WTC11 (cell line): ENCODE results near the gene PPP1R37. TPM values are rescaled to one million over a fixed set of nuclear protein-coding genes. Genes with fewer than 3 reads are reported as not detected.
A peak's percentile ranks its signal among the peaks of the same experiment; 100 is the strongest.

Experiments used
- ATAC-seq: fragments of 200-7000 bp; cut with Tn5 transposase; 2 replicates; pipeline ENCODE4 v1.10.0; 2021; ENCODE audit warnings: mild to moderate bottlenecking, moderate library complexity
- CTCF ChIA-PET: fragments of 300-600 bp; sonication (Branson Sonifier 250); formaldehyde crosslinking; loops from one replicate; lab custom pipeline; 2021; ENCODE audit warnings: antibody characterized with exemption; lab: Charles Lee
- POLR2A ChIA-PET: fragments of 350-600 bp; sonication (Branson Sonifier 250); formaldehyde crosslinking; loops from one replicate; lab custom pipeline; 2021; ENCODE audit warnings: antibody characterized with exemption; lab: Charles Lee
- DNase-seq: peaks from one replicate; pipeline ENCODE4 v3.0.0; 2021; ENCODE audit warnings: low spot score
- H3K27ac Mint-ChIP-seq: 2 replicates; pipeline ENCODE4 v1.8.0; 2021; ENCODE audit warnings: mixed read lengths
- H3K27me3 Mint-ChIP-seq: 2 replicates; pipeline ENCODE4 v1.8.0; 2021; ENCODE audit warnings: low read depth, mild to moderate bottlenecking, moderate library complexity, mixed read lengths
- H3K36me3 Mint-ChIP-seq: 2 replicates; pipeline ENCODE4 v1.8.0; 2021; ENCODE audit warnings: mixed read lengths
- H3K4me1 Mint-ChIP-seq: 2 replicates; pipeline ENCODE4 v1.8.0; 2022; ENCODE audit warnings: mixed read lengths
- H3K4me3 Mint-ChIP-seq: 2 replicates; pipeline ENCODE4 v1.8.0; 2021; ENCODE audit warnings: mild to moderate bottlenecking, moderate library complexity, mixed read lengths
- H3K9me3 Mint-ChIP-seq: 2 replicates; pipeline ENCODE4 v1.8.0; 2021; ENCODE audit warnings: mixed read lengths
- ARID4B ChIP-seq: sonication (generic); formaldehyde crosslinking; IDR thresholded peaks from 2 replicates; pipeline ENCODE4 v1.8.0; 2023; ENCODE audit warnings: missing genetic modification reagents, mild to moderate bottlenecking, borderline replicate concordance
- ATF1 ChIP-seq: sonication (generic); formaldehyde crosslinking; IDR thresholded peaks from 2 replicates; pipeline ENCODE4 v1.8.1; 2023; ENCODE audit warnings: mild to moderate bottlenecking, moderate library complexity, missing genetic modification reagents
- ATF3 ChIP-seq: sonication (generic); formaldehyde crosslinking; conservative IDR thresholded peaks from 2 replicates; pipeline ENCODE4 v1.8.1; 2022; ENCODE audit warnings: mild to moderate bottlenecking, missing genetic modification reagents
- CTCF ChIP-seq: fragments of 200-600 bp; IDR thresholded peaks from 2 replicates; pipeline ENCODE4 v1.8.0; 2022; ENCODE audit warnings: antibody characterized with exemption
- IRF1 ChIP-seq: sonication (generic); formaldehyde crosslinking; IDR thresholded peaks from 2 replicates; pipeline ENCODE4 v1.8.0; 2023; ENCODE audit warnings: missing genetic modification reagents
- NR3C1 ChIP-seq: sonication (generic); formaldehyde crosslinking; conservative IDR thresholded peaks from 2 replicates; pipeline ENCODE4 v1.8.1; 2023; ENCODE audit warnings: low read depth, mild to moderate bottlenecking, missing genetic modification reagents
- PRRX2 ChIP-seq: fragments of 250-450 bp; sonication (Bioruptor Pico); IDR thresholded peaks from 2 replicates; pipeline ENCODE4 v1.8.0; 2021; ENCODE audit warnings: mild to moderate bottlenecking
- RELA ChIP-seq: sonication (generic); formaldehyde crosslinking; IDR thresholded peaks from 2 replicates; pipeline ENCODE4 v1.8.1; 2022; ENCODE audit warnings: missing genetic modification reagents, mild to moderate bottlenecking, borderline replicate concordance
- RORB ChIP-seq: fragments of 250-450 bp; sonication (Bioruptor Pico); IDR thresholded peaks from 2 replicates; pipeline ENCODE4 v1.9.0; 2021; ENCODE audit warnings: mild to moderate bottlenecking
- STAT6 ChIP-seq: sonication (generic); formaldehyde crosslinking; conservative IDR thresholded peaks from 2 replicates; pipeline ENCODE4 v1.8.1; 2023; ENCODE audit warnings: mild to moderate bottlenecking, low read depth, missing genetic modification reagents, moderate library complexity
- TCF7 ChIP-seq: sonication (generic); formaldehyde crosslinking; IDR thresholded peaks from 2 replicates; pipeline ENCODE4 v1.8.0; 2022; ENCODE audit warnings: mild to moderate bottlenecking, low read depth, missing genetic modification reagents, moderate library complexity
- TEAD4 ChIP-seq: sonication (generic); formaldehyde crosslinking; IDR thresholded peaks from 2 replicates; pipeline ENCODE4 v1.8.0; 2022; ENCODE audit warnings: mild to moderate bottlenecking, missing genetic modification reagents
- USF2 ChIP-seq: sonication (generic); formaldehyde crosslinking; IDR thresholded peaks from 2 replicates; pipeline ENCODE4 v1.8.1; 2023; ENCODE audit warnings: mild to moderate bottlenecking, missing genetic modification reagents, moderate library complexity
- ZNF232 ChIP-seq: sonication (generic); formaldehyde crosslinking; IDR thresholded peaks from 2 replicates; pipeline ENCODE4 v1.8.0; 2022; ENCODE audit warnings: mild to moderate bottlenecking, missing genetic modification reagents
- ZNF263 ChIP-seq: sonication (generic); formaldehyde crosslinking; IDR thresholded peaks from 2 replicates; pipeline ENCODE4 v1.8.1; 2022; ENCODE audit warnings: low read depth, mild to moderate bottlenecking, moderate library complexity, missing genetic modification reagents
- ZNF317 ChIP-seq: sonication (generic); formaldehyde crosslinking; IDR thresholded peaks from 2 replicates; pipeline ENCODE4 v1.8.1; 2023; ENCODE audit warnings: low read depth, mild to moderate bottlenecking, moderate library complexity, missing genetic modification reagents, borderline replicate concordance
- ZNF416 ChIP-seq: fragments of 250-450 bp; sonication (Bioruptor Pico); IDR thresholded peaks from 2 replicates; pipeline ENCODE4 v1.9.0; 2021; ENCODE audit warnings: mild to moderate bottlenecking, inconsistent platforms
- ZNF425 ChIP-seq: fragments of 250-450 bp; sonication (Bioruptor Pico); conservative IDR thresholded peaks from 2 replicates; pipeline ENCODE4 v1.9.0; 2021; ENCODE audit warnings: mild to moderate bottlenecking
- total RNA-seq: library from RNA; stranded (reverse); gene quantifications from 3 replicates; pipeline ENCODE4 v1.2.3, GENCODE V29; 2021

PPP1R37 gene
- total RNA-seq, 1 experiment from 2014 or later, result 35.4 TPM

GRCh38 chr19:45047188-45047797 lies 45.7 kb upstream of the PPP1R37 start:
- ChIA-PET CTCF (interaction anchor here (2.1 to 7.3 kb wide), 2 partner anchors 12 to 58 kb away, joined by 7 to 37 read pairs; no protein-coding TSS in a partner anchor), POLR2A (interaction anchor here (0.7 kb wide), 1 partner anchor 74 kb away, joined by 4 read pairs; no protein-coding TSS in a partner anchor)
- Mint-ChIP-seq H3K36me3 (peaks cover 33% of the 10 kb centered on the region), H3K4me1 (no peaks in the 10 kb centered on the region), H3K9me3 (no peaks in the 10 kb centered on the region), H3K4me3 (no peak overlapping the region), H3K27ac (0 out of 2 replicates have a peak overlapping the region, but pooled peaks have one; percentile 39), H3K27me3 (no peaks in the 10 kb centered on the region)
- DNase-seq (no peak), ATAC-seq (no peak)
- TF ChIP-seq STAT6 (CRISPR knock-in tag) (no peak), RORB (CRISPR knock-in tag) (no peak), TCF7 (CRISPR knock-in tag) (no peak), ZNF425 (CRISPR knock-in tag) (no peak), NR3C1 (no peak), IRF1 (CRISPR knock-in tag) (no peak), ATF3 (CRISPR knock-in tag) (no peak), TEAD4 (CRISPR knock-in tag) (no peak), USF2 (no peak), ATF1 (CRISPR knock-in tag) (no peak), RELA (CRISPR knock-in tag) (no peak), ZNF232 (CRISPR knock-in tag) (no peak), PRRX2 (CRISPR knock-in tag) (no peak), CTCF (no peak), ZNF317 (CRISPR knock-in tag) (no peak), ZNF263 (CRISPR knock-in tag) (no peak), ZNF416 (CRISPR knock-in tag) (no peak), ARID4B (CRISPR knock-in tag) (no peak)
